HepG2 (cell line): Measurements from ENCODE around the gene CKS1B. TPM values are rescaled to one million over a fixed set of nuclear protein-coding genes. Genes with fewer than 3 reads are reported as not detected.

ENCODE experiments used
- ARID2 ChIP-seq: sonication (generic); formaldehyde crosslinking; IDR thresholded peaks from 2 replicates; pipeline ENCODE4 v1.8.1; 2022; ENCODE audit warnings: mild to moderate bottlenecking, missing genetic modification reagents, borderline replicate concordance
- FOXK2 ChIP-seq: fragments of 450-650 bp; IDR thresholded peaks from 2 replicates; pipeline ENCODE4 v1.6.1; 2016
- NFKB2 ChIP-seq: sonication (generic); formaldehyde crosslinking; IDR thresholded peaks from 2 replicates; pipeline ENCODE4 v1.4.0; 2020; ENCODE audit warnings: missing genetic modification reagents, borderline replicate concordance
- PHF5A ChIP-seq: IDR thresholded peaks from one replicate; pipeline ENCODE4 v1.6.1; 2018; ENCODE audit warnings: low read depth, missing genetic modification reagents; ENCODE audit not compliant: unreplicated experiment
- SIN3A ChIP-seq: IDR thresholded peaks from 2 replicates; pipeline ENCODE4 v1.6.1; 2011; ENCODE audit warnings: low read depth, mild to moderate bottlenecking, control low read depth, low read length, borderline replicate concordance
- SMYD3 ChIP-seq: sonication (generic); formaldehyde crosslinking; IDR thresholded peaks from 2 replicates; pipeline ENCODE4 v1.8.1; 2023; ENCODE audit warnings: mild to moderate bottlenecking, missing genetic modification reagents
- ZSCAN22 ChIP-seq: sonication (generic); formaldehyde crosslinking; IDR thresholded peaks from 2 replicates; pipeline ENCODE4 v1.4.0; 2020; ENCODE audit warnings: mild to moderate bottlenecking, missing genetic modification reagents
- ZSCAN31 ChIP-seq: sonication (generic); formaldehyde crosslinking; IDR thresholded peaks from 2 replicates; pipeline ENCODE4 v1.5.0; 2020; ENCODE audit warnings: low read depth, mild to moderate bottlenecking, missing genetic modification reagents
- polyA plus RNA-seq, 8 experiments: library from polyadenylated mRNA; depleted of rRNA in 3 of 8; stranded (reverse) in 7 of 8; unstranded in 1 of 8; fragments of >200 nt; fragmentation: Illumina TruSeq in 4 of 8; extraction: Trizol in 4 of 8; gene quantifications; 2 replicates each; pipeline versions ENCODE4 v1.2.1 to v1.2.3, GENCODE V29; 2011 to 2016; ENCODE audit warnings: low read depth in 4 of 8, missing spikeins in 1 of 8, mixed read lengths in 1 of 8; ENCODE audit not compliant: insufficient read depth in 1 of 8
- total RNA-seq, 5 experiments: library from RNA; depleted of rRNA; stranded (reverse); fragments of >200 nt; fragmentation: Illumina TruSeq; extraction: Trizol; gene quantifications; 2 replicates each; pipeline ENCODE4 v1.2.3, GENCODE V29; 2016; ENCODE audit warnings: low read depth in 1 of 5
- TF ChIP-seq, protein P1 (sequence below): sonication (generic); formaldehyde crosslinking; IDR thresholded peaks from 2 replicates; pipeline ENCODE4 v1.4.0; 2020; ENCODE audit warnings: low read depth, missing genetic modification reagents
- TF ChIP-seq, protein P2 (sequence below): IDR thresholded peaks from 2 replicates; pipeline ENCODE4 v1.6.1; 2012; ENCODE audit warnings: inconsistent platforms
- TF ChIP-seq, protein P3 (sequence below): sonication (generic); formaldehyde crosslinking; IDR thresholded peaks from 2 replicates; pipeline ENCODE4 v1.4.0; 2020; ENCODE audit warnings: missing genetic modification reagents
- TF ChIP-seq, protein P4 (sequence below): IDR thresholded peaks from 2 replicates; pipeline ENCODE4 v1.6.1; 2016; ENCODE audit warnings: mild to moderate bottlenecking, missing biosample characterization, missing genetic modification reagents
- TF ChIP-seq, protein P5 (sequence below): IDR thresholded peaks from 2 replicates; pipeline ENCODE4 v1.6.1; 2012; ENCODE audit warnings: low read length, improper control_type of control experiment
- TF ChIP-seq, protein P6 (sequence below): IDR thresholded peaks from 2 replicates; pipeline ENCODE4 v1.6.1; 2016; ENCODE audit warnings: low read depth, control low read depth

The CKS1B gene
- total and polyA plus RNA-seq, 2 of the 13 experiments (the other 11 are each of a cell fraction or from before 2014, with no cell fraction given): 217 to 222 TPM

DNA sequence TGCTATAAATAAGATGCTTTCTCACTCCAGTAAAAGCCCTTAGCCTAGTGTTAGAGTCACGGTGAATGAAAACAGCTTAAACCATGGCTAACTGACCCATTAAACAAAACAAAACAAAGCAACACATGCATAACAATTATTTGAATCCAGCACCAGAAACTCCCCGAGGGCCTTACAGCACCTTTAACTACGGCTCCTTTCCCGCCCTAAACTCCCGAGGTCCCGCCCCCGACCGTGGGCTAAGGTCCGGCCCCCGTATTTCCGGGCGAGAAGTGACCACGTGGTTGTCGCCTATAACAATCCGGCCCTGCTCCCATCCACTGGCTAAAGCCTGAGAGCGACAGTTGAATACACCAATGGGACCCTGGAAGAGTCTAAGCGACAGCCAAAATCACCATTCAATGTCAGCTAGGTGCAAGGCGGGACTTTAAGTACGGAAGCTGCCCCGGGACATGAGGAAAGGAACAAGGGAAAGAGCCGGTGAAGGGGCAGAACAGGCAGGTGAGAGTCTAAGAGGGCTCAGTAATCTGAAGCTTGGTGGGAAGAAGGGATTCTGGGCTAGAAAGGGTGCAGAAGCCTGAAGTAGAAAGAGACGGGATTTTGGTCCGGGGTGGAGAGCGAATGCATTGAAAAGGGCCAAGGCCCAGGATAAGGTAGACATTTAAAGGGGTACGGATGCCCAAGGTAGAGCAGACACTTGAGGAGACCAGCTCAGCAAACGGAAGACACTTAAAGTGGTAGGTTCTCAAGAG is 8.6 kb downstream of the CKS1B start, which contains the start of gene FLAD1 (continued):
- TF ChIP-seq, protein P1, sequence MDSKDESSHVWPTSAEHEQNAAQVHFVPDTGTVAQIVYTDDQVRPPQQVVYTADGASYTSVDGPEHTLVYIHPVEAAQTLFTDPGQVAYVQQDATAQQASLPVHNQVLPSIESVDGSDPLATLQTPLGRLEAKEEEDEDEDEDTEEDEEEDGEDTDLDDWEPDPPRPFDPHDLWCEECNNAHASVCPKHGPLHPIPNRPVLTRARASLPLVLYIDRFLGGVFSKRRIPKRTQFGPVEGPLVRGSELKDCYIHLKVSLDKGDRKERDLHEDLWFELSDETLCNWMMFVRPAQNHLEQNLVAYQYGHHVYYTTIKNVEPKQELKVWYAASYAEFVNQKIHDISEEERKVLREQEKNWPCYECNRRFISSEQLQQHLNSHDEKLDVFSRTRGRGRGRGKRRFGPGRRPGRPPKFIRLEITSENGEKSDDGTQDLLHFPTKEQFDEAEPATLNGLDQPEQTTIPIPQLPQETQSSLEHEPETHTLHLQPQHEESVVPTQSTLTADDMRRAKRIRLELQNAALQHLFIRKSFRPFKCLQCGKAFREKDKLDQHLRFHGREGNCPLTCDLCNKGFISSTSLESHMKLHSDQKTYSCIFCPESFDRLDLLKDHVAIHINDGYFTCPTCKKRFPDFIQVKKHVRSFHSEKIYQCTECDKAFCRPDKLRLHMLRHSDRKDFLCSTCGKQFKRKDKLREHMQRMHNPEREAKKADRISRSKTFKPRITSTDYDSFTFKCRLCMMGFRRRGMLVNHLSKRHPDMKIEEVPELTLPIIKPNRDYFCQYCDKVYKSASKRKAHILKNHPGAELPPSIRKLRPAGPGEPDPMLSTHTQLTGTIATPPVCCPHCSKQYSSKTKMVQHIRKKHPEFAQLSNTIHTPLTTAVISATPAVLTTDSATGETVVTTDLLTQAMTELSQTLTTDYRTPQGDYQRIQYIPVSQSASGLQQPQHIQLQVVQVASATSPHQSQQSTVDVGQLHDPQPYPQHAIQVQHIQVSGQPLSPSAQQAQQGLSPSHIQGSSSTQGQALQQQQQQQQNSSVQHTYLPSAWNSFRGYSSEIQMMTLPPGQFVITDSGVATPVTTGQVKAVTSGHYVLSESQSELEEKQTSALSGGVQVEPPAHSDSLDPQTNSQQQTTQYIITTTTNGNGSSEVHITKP (CRISPR knock-in tag): no peak; the same call in none of the 2 replicates
- TF ChIP-seq NFKB2 (CRISPR knock-in tag) (no peak), SMYD3 (no peak), ZSCAN22 (CRISPR knock-in tag) (no peak), ZSCAN31 (CRISPR knock-in tag) (no peak), FOXK2 (peak; percentile 41; the same call in 1 of the 2 replicates), ARID2 (CRISPR knock-in tag) (peak; percentile 32; the same call in 1 of the 2 replicates), PHF5A (CRISPR knock-in tag) (no peak), SIN3A (peak; percentile 90; the same call in 1 of the 2 replicates)
- TF ChIP-seq, protein P2, sequence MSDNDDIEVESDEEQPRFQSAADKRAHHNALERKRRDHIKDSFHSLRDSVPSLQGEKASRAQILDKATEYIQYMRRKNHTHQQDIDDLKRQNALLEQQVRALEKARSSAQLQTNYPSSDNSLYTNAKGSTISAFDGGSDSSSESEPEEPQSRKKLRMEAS: peak; percentile 96
- TF ChIP-seq, protein P3, sequence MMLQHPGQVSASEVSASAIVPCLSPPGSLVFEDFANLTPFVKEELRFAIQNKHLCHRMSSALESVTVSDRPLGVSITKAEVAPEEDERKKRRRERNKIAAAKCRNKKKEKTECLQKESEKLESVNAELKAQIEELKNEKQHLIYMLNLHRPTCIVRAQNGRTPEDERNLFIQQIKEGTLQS: no peak
- TF ChIP-seq, protein P4, sequence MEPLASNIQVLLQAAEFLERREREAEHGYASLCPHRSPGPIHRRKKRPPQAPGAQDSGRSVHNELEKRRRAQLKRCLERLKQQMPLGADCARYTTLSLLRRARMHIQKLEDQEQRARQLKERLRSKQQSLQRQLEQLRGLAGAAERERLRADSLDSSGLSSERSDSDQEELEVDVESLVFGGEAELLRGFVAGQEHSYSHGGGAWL (CRISPR knock-in tag): peak; percentile 39; the same call in 1 of the 2 replicates
- TF ChIP-seq, protein P5, sequence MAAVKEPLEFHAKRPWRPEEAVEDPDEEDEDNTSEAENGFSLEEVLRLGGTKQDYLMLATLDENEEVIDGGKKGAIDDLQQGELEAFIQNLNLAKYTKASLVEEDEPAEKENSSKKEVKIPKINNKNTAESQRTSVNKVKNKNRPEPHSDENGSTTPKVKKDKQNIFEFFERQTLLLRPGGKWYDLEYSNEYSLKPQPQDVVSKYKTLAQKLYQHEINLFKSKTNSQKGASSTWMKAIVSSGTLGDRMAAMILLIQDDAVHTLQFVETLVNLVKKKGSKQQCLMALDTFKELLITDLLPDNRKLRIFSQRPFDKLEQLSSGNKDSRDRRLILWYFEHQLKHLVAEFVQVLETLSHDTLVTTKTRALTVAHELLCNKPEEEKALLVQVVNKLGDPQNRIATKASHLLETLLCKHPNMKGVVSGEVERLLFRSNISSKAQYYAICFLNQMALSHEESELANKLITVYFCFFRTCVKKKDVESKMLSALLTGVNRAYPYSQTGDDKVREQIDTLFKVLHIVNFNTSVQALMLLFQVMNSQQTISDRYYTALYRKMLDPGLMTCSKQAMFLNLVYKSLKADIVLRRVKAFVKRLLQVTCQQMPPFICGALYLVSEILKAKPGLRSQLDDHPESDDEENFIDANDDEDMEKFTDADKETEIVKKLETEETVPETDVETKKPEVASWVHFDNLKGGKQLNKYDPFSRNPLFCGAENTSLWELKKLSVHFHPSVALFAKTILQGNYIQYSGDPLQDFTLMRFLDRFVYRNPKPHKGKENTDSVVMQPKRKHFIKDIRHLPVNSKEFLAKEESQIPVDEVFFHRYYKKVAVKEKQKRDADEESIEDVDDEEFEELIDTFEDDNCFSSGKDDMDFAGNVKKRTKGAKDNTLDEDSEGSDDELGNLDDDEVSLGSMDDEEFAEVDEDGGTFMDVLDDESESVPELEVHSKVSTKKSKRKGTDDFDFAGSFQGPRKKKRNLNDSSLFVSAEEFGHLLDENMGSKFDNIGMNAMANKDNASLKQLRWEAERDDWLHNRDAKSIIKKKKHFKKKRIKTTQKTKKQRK: peak; percentile 96
- TF ChIP-seq, protein P6, sequence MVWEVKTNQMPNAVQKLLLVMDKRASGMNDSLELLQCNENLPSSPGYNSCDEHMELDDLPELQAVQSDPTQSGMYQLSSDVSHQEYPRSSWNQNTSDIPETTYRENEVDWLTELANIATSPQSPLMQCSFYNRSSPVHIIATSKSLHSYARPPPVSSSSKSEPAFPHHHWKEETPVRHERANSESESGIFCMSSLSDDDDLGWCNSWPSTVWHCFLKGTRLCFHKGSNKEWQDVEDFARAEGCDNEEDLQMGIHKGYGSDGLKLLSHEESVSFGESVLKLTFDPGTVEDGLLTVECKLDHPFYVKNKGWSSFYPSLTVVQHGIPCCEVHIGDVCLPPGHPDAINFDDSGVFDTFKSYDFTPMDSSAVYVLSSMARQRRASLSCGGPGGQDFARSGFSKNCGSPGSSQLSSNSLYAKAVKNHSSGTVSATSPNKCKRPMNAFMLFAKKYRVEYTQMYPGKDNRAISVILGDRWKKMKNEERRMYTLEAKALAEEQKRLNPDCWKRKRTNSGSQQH (CRISPR knock-in tag): peak; percentile 57; the same call in 1 of the 2 replicates
